GM19035 (cell line): ENCODE data around the gene TXNL4A.

Experiments used
- ATAC-seq: cut with Tn5 transposase; IDR thresholded peaks from one replicate; pipeline ENCODE4 v1.9.1; 2021; ENCODE audit not compliant: unreplicated experiment

TXNL4A gene

GRCh38 chr18:79937103-79937860 lies 51.1 kb downstream of the TXNL4A start:
- ATAC-seq: no peak

- no peak for ATAC-seq
Observed at GRCh38 chr18:79936641-79937040, 51.7 kb downstream of the TXNL4A start.

GRCh38 chr18:79935925-79936324 lies 52.4 kb downstream of the TXNL4A start:
- no peak for ATAC-seq

- ATAC-seq: no peak
Observed at GRCh38 chr18:79935499-79935898, 52.9 kb downstream of the TXNL4A start.

GRCh38 chr18:79935098-79935480 lies 53.3 kb downstream of the TXNL4A start:
- no peak for ATAC-seq

- no peak for ATAC-seq
Observed at GRCh38 chr18:79934311-79935097, 53.9 kb downstream of the TXNL4A start.

- no peak for ATAC-seq
Observed at GRCh38 chr18:79933765-79934164, 54.6 kb downstream of the TXNL4A start.

- ATAC-seq: no peak
Observed at GRCh38 chr18:79932907-79933306, 55.5 kb downstream of the TXNL4A start.

GRCh38 chr18:79931475-79931874 lies 56.9 kb downstream of the TXNL4A start:
- ATAC-seq: no peak

- no peak for ATAC-seq
Observed at GRCh38 chr18:79930020-79930642, 58.2 kb downstream of the TXNL4A start.

GRCh38 chr18:79928563-79928960 lies 59.8 kb downstream of the TXNL4A start:
- no peak for ATAC-seq

GRCh38 chr18:79927607-79928562 lies 60.5 kb downstream of the TXNL4A start:
- no peak for ATAC-seq

GRCh38 chr18:79926715-79927606 lies 61.4 kb downstream of the TXNL4A start:
- ATAC-seq: no peak

GRCh38 chr18:79926306-79926705 lies 62.1 kb downstream of the TXNL4A start:
- no peak for ATAC-seq

GRCh38 chr18:79924814-79925731 lies 63.3 kb downstream of the TXNL4A start:
- no peak for ATAC-seq

GRCh38 chr18:79923896-79924585 lies 64.3 kb downstream of the TXNL4A start:
- ATAC-seq: no peak

- ATAC-seq: no peak
Observed at GRCh38 chr18:79922971-79923411, 65.4 kb downstream of the TXNL4A start.
